GM18498 (cell line): ENCODE results near the gene BICDL1.

ENCODE experiments used
- ATAC-seq: cut with Tn5 transposase; IDR thresholded peaks from one replicate; pipeline ENCODE4 v1.9.1; 2021; ENCODE audit warnings: mild to moderate bottlenecking, moderate library complexity; ENCODE audit not compliant: unreplicated experiment

The BICDL1 gene

DNA sequence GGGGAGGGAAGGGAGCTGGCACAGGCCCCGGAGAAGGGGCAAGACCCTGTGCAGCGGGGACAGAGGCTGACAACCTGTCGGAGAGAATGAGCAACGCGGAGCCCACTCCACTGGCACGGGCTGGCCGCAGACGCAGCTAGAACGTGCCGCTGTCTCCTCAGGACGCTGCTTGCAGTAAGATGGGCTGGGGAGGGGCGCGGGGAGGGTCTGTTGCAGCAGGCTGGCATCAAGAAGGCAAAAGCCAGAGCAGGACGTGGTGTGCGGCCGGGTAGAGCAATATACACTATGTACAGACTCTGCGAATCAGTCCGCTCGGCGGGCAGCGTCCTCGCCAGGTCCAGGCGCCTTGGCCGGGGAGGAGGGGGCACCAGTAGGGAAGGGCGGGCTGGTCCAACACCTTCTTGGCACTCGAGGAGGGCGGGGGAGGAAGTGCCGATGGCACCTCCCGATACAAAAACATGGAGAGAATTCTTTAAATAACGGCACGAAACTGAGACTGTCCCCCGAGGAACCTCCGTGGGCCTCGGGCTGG lies 107.7 kb downstream of the BICDL1 start:
- ATAC-seq, result no peak

DNA sequence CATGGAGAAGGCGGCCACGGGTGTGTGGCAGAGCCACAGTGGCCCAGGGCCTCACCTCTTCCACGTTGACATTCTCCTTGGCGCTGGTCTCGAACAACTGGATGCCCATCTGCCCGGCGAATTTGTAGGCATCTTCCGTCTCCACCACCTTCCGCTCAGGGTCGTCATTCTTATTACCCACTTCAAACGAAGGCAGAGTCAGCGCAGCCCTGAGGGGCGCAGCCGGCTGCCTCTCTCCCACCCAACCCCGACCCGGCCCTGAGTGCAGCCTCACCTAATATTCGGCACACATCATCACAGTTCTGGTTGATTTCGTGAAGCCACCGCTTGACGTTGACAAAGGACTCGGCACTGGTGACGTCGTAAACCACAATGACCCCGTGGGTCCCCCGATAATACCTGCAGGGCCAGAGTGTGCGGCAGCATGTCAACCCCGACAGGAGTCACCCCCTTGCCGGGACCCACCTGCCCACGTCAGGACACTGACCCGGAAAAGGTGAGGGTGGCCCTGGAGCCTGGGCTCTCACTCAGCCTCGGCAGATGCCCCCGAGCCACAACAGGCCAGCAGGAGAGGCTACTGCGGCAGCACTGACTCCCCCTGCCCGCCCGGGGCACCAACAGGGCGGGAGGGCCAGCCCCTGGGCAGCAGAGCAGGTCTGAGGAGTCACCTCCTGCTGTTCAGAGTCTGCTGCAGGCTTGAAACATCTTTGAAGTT lies 109.9 kb downstream of the BICDL1 start:
- ATAC-seq, result no peak

DNA sequence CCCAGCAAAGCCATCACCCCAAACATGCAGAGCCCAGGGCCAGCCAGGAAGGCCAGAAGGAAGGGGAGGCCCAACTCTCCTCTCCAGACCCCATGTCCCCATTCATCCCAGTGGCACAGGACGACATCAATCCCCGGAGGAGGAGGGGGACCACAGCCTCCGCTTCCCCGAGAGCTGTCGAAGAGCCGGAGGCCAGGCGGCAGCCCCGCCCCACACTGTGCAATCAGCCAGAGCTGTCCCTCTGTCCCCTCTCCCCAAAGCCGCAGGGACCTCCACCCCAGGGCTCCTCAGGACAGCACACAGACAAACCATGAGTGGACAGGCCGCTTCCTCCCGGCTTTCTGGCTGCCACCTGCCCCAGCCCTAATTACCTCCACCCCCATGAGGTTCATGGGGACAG lies 110.7 kb downstream of the BICDL1 start:
- ATAC-seq, result no peak

DNA sequence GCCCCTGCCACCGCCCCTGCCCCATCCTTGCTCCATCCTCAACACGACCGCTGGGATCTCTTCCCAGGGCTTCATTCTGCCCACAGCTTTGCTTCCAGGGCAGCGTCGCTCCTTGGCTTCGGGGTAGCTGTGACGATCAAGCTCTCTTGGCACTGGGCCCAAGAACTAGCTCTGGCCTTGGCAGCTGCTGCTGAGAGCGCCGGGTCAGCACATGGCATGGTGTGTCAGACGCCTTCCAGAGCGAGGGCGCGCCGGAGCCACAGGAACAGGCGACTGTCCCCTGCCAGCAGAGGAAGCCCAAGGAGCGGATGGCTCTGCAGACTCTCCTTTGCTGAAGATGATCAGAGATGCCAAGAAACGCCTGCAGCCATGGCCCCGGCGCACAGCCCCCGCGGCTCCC lies 111.6 kb downstream of the BICDL1 start:
- ATAC-seq, result no peak

DNA sequence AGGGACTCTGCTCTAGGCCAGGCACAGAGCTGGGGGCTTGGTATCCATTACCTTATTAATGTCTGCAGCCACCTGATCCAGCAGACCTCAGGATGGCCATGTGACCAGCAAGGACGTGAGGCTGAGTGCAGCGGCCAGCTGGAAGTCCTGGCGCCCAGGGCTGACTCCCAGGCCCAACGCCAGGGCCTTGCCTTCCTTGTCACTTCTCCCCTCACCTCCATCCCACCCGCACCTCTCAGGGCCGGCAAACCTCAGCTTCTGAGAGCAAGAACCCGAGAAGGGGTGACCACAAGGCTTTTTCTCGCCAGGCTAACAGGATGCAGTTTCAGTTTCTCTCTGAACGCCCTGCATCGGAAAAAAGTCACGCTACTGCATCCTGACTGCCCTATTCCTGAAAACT lies 112.1 kb downstream of the BICDL1 start:
- ATAC-seq, result no peak

DNA sequence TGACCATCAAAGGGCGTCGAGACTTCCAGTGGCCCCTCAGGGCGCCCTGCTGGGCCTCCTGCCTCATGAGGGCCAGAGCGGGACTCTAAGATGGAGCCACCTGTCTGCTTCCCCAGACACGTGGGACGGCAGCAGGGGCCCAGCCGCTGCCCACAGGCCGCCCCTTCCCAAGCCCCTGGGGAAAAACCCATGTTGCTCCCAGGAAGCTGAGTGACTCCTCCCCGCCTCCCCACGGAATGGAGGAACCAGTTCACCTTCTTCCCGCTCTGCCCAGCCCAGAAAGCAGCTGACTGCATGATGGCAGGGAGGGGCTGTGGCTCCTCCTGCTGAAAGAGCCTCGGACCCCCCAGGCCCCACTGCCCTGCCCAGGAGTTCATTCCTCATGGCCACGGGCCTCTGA lies 112.6 kb downstream of the BICDL1 start:
- ATAC-seq, result no peak

DNA sequence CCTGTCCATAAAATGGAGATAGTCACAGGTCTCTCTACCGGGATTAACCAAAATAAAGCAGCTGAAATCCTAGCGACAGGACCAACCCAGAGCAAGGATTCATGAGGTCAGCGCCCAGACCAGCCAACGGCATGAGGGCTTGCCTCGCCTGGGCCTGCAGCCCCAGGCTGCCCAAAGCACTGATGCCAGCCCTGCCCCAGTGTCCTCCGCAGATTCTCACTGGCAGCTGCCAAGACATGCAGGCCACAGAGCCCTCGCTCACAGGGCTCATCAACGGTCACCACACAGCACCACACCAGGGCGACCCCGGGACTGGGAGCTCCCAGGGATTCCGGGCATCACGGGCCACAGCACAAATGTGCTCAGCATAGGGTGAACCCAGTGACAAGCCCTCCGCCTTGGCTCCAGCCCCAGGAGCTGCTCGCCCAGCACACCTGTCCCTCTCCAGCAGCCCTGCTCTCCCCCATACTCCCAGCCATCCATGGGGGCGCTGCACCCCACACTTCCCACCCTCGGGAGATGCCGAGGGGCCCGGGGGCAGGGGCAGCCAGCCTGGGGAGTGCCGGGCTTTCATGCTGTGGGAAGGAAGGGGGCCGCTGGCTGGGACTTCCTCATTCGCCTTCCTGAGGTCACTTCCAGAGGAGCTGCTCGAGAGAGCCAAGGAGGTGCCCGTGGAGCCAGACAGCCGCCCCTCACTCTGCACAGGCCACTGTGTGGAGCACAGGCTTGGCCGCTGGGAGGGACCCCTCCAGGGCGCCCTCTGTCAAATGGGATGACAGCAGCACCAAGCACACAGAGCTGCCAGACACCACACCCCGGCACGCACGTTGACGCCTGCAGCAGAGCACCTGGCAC lies 113.4 kb downstream of the BICDL1 start:
- no peak for ATAC-seq

DNA sequence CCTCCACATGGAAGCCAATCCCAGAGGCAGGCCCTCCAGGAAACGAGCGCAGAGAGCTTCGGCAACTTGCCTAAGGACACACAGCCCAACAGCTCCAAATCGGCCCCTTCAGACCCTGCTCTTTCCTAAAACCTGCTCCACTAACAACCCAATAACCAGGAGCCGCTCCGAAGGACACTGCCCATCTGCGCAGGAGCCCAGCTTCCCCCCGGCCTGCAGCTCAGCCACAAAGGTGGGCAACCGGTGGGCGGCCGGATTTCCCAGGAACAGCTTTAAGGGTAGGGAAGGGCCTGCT lies 114.0 kb downstream of the BICDL1 start:
- no peak for ATAC-seq

DNA sequence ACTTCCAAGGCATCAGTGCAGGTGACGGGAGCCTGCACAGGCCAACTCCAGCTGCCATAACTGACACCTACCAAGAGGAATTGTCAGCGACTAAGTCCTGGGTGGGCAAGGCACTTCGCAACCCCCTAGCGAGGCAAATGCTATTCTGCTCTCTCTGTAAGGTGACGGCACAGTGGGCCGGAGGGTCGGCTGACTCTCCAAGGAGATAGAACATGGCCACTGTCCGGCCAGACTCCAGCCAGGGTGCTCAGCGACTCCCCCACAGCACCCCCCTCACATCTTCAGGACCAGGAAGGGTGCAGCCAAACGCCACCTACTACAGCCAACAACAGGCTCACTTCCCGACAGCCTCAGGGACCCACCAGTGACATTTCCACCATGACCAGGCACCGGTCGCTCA lies 114.3 kb downstream of the BICDL1 start:
- no peak for ATAC-seq

DNA sequence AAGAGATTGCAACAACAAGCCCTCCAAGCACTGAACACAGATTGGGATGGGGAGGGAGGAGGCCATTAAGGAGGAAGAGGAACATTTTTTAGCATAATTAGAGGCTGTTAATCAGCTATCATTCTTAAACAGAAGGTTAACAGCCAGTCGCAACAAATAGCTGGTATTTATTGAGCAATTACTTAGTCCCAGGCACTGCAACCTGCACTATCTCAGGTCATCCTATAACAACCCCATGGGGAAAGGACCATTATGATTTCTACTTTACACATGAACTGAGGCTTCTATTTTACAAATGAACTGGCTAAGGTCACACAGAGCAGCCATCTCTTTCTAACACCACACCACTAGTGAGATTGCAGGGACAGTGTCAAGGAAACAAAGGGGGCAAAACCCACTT lies 117.1 kb downstream of the BICDL1 start:
- no peak for ATAC-seq

DNA sequence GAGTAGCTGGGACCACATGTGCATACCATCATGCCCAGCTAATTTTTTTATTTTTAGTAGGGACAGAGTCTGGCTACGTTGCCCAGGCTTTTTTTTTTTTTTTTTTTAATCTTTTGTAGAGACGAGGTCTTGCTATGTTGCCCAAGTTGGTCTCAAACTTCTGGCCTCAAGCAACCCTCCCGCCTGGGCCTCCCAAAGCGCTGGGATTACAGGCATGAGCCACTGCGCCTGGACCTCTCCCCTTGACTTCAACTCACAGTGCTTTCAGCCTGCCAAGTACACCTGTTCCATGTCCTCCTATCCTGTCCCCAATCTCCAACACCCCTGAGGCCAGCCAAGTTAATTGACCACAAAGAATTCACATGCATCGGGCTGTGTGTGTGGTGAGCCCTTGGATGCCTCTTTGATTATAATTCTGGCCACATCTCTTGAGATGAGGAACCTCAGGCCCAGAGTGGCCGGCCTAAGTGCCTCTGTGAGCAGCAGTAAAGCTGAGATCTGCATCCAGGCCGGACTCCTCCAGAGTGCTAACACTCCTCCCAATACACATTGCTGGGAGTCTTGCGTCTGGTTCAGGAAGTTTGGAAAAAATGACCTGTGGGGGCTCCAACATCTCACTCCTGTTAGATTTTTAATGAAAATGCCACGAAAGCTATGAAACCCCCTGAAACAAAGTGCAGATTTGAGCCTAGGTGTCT lies 120.7 kb downstream of the BICDL1 start:
- no peak for ATAC-seq

DNA sequence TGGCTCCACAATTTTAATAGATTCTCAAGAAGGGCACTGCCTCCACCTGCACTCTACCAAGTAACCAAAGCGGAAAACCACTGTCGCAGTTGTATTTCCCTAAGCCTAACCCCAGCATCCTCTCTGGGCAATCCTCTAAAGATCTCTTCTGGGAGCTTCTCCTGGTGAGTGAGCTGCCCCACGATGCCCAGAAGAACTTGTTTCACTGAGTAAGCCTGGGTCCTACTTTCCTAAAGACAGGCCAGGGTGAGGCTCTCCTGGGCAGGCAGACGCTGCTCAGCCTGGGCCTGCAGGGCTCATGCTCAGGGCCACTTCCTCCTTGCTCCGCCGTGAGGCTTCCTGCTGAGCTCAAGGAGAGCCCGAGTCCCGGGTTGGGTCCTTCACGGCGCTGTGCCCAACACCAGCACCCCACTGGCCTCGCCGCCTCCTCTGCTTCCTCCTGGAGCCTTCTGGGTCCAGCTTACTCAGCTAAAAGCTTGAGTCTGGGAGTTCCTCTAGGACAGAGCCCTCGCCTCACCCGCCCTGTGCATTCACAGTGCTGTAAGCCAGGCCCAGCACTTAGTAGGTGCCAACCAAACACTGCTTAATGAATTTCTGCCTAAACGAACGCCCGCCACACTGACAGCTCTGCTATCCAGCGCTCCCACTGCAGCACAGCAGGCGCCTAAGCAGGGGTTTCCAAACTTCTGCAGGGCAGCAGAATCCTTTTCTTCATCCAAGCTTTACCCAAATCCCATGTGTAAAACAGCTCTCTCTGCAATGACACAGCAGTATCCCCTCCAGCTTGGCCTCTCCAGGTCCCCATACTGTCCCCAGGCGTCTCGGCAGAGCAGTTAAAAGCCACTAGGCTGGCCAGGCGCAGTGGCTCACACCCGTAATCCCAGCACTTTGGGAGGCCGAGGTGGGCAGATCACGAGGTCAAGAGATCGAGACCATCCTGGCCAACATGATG lies 121.8 kb downstream of the BICDL1 start:
- peak; percentile 68 for ATAC-seq

DNA sequence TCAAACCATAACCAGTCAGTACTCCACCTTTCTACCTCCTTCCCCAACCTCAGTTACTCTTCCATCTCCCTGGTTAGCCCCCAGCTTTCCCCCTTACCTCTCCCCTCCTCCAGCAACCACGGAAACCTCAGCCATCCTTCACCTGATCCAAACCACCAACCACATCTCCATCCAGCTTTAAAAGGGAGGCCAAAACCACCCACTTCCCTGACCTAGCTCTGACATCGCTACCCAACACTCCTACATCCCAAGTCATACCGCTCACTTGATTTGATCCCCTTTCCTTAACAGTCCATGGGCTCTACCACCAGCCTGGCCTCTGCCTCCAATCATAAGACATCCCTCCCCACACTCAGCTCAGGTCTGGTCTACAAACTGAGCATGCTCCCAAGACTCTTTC lies 126.0 kb downstream of the BICDL1 start:
- no peak for ATAC-seq

DNA sequence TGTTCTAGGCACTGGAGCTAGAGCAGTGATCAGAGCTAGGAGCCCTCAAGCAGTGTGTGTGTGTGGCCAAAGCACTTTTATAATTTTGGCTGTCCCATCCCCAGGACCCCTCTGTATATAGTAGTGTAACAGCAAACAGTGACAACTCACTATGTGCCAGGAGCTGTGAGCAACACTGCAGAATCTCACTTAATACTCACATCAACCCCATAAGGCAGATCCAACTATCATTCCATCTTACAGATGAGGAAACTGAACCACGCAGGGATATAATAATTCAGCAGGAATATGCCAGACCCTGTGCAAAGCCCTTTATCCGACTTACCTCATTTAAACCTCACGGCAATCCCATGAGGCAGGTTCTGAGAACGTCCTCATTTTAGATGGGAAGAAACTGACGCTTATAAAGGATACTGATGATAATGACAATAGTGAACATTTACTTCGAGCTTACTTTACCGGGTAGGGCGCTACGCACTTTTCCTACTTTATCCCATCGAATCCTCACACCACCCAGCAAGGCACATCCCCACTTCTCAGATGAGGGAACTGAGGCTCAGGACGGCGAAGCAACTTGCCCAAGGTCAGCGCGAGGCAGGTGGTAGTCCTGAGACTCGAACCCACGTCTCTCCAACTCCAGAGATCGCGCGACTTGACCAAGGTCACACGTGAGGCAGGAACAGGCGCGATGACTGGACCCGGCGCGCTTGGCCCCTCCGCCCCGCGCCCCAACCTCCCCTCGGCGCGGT lies 126.8 kb downstream of the BICDL1 start:
- peak; percentile 11 for ATAC-seq

DNA sequence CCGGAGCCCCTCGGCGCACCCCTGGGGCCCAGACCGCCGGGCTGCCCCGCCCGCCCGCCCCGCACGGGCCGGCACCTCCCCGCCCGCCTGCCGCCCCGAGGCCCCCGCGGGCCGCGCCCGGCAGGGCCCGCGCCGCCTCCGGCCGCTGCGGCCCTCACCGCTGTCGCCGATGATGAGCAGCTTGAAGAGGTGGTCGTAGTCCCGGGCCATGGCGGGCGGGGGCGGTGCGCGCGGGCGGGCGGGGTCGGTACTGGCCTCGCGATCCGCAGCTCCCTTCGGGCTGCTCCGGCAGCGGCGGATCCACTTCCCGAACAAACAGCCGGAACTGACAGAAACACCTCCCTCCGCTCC lies 127.4 kb downstream of the BICDL1 start, which contains the start of gene RAB35:
TSS of gene RAB35 (minus strand) at position 313 of the 351 bp plus-strand sequence. CDS start at position 210, 103 bp downstream.
- no peak for ATAC-seq

DNA sequence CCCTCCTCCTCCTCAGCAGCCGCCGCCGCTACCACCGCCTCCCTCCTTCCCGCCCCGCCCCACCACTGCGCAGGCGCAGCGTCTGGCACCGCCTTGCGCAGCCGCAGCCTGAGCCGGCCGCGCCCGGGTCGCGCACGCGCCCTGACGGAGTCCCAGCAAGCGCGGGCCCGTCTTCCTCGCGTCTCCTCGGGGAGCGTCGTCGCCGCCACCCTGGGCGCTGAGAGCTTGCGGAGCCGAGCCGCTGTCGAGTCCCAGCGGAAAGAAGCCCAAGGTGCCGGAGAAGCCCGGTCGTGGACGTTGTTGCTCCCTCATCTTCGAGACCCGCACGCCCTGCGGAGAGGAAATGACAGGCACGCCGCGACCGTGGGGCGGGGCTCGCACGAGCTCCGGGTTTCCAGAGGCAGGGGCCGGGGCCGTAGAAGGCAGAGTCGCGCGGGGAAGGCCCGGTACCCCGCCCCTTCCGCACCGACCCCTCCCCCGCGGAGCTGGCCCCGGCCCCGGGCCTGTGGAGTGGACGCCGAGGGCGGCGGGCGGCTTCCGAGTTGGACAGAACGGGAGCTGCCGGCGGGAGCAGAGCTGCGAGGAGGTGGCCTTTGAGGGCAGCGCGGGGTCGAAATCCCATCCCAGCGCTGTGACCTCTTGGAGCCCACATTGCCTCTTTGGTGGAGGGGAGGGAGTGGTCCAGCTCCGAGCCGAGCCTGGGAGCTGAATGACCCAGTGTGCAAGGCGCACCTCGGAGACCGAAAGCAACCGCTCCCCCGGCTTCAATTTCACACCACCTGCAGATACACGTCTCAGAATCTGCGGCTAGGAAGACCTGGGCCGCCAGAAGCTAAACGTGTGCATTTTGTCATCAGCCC lies 128.0 kb downstream of the BICDL1 start:
- peak; percentile 58 for ATAC-seq

DNA sequence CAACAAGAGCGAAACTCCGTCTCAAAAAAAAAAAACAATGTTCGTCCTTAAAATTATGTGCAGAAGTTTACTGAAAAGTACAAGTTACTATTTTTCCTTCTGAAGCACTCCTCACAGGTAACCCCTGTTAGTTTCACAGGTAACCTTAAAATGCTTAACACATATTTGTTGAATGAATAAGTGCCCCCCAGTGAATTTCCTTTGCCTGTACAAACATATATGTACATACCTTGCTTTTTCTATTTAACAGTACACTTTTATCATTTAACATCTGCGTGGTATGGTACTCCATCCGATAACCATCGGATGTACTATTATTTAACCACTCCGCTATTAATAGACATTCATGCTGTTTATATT lies 128.9 kb downstream of the BICDL1 start:
- ATAC-seq, result no peak

DNA sequence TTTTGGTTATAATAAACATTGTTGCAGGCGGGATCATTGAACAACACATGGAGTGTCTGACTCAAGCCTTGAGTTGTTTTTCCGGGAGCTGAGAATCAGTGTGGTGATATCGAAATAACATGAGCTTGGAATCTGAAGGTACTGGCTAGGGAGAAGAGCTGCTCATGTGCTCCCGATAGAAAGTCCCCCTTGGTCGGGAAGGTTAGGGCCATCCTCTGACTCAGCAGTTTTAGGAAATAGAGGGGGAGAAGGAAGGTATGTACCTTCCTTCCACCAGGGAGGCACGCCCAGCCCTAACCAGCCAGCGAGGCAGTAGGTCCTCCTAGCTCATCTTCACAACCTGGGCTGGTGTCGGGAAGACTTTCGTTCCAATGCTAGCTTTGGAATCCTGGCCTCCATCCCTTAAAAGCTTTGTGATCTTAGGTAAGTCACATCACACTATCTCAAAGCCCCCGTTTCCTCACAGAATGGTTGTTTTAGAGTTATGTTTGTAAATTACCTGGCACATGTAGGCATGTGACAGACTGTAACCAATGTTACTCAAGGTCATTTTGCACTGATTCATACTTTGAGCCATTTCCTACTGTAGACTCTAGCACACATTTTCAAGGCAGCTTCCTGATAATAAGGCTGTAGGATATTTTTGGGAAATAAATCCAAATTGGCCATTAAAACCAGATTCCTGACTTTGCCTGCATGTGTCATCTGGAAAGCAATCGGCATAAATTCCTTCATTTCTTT lies 129.5 kb downstream of the BICDL1 start:
- ATAC-seq, result no peak
